Measurements from ENCODE around the gene TBL1Y.

GRCh38 chrY:7097021-7097420, 186.5 kb downstream of the TBL1Y start:
- TF ChIP-seq EZH2 (IDR thresholded peaks at IDR 0.05; ENCODE audit: borderline replicate concordance, low read length) (no peak), CTCF (conservative IDR thresholded peaks at IDR 0.05 in 1 of 2, IDR thresholded peaks at IDR 0.05 in 1 of 2; ENCODE audit: extremely low read depth in 1 of 2, insufficient read depth in 1 of 2, low read depth in 1 of 2, low read length in 2 of 2) (no peak)

All from mammary epithelial cell (primary cell).